G401.6 (cell line): ENCODE data around the gene CAST.

Experiments
- FAIRE-seq: peaks from 2 replicates; lab custom pipeline; 2012; peaks lifted over from hg19 to GRCh38; lab: Jason Lieb, UNC

Gene CAST

GRCh38 chr5:96648023-96648422, 14.2 kb upstream of the CAST start:
- no peak for FAIRE-seq

GRCh38 chr5:96648593-96648992, 13.6 kb upstream of the CAST start:
- FAIRE-seq, result no peak

- FAIRE-seq, result no peak
These were observed 12.9 kb upstream of the CAST start for GRCh38 chr5:96649251-96649662.

GRCh38 chr5:96649681-96650540, 12.3 kb upstream of the CAST start:
- FAIRE-seq, result no peak

- FAIRE-seq, result no peak
These were observed 11.1 kb upstream of the CAST start for GRCh38 chr5:96651047-96651446.

- peak; percentile 42 for FAIRE-seq
These were observed 10.0 kb upstream of the CAST start for GRCh38 chr5:96651948-96652753.

GRCh38 chr5:96652769-96653454, 9.3 kb upstream of the CAST start:
- no peak for FAIRE-seq

- no peak for FAIRE-seq
These were observed 8.0 kb upstream of the CAST start for GRCh38 chr5:96654209-96654608.

GRCh38 chr5:96655085-96655484, 7.1 kb upstream of the CAST start:
- FAIRE-seq, result no peak

GRCh38 chr5:96655506-96655905, 6.7 kb upstream of the CAST start:
- no peak for FAIRE-seq

GRCh38 chr5:96657068-96657467, 5.1 kb upstream of the CAST start:
- FAIRE-seq, result no peak

- FAIRE-seq, result no peak
These were observed 3.9 kb upstream of the CAST start for GRCh38 chr5:96658272-96658671.

- no peak for FAIRE-seq
These were observed 3.0 kb upstream of the CAST start for GRCh38 chr5:96659170-96659569.

GRCh38 chr5:96660971-96661854, 963 bp upstream of the CAST start:
- no peak for FAIRE-seq

- FAIRE-seq, result no peak
These were observed 746 bp downstream of the CAST start for GRCh38 chr5:96662725-96663518.

GRCh38 chr5:96663608-96664007, 1.4 kb downstream of the CAST start:
- no peak for FAIRE-seq

GRCh38 chr5:96664669-96665068, 2.5 kb downstream of the CAST start:
- FAIRE-seq, result no peak

GRCh38 chr5:96668725-96669124, 6.5 kb downstream of the CAST start:
- FAIRE-seq, result no peak

- FAIRE-seq, result no peak
These were observed 7.7 kb downstream of the CAST start for GRCh38 chr5:96669909-96670308.

GRCh38 chr5:96671441-96671840, 9.3 kb downstream of the CAST start:
- FAIRE-seq, result no peak

GRCh38 chr5:96673127-96673526, 11.0 kb downstream of the CAST start:
- no peak for FAIRE-seq
